A549 (cell line): ENCODE results near the gene CR1L. TPM values are rescaled to one million over a fixed set of nuclear protein-coding genes. Genes with fewer than 3 reads are reported as not detected.
"Not testable (repeated sequence)": the region's sequence is repeated elsewhere in the genome, so short reads cannot be mapped to it uniquely, and the experiment has no call there.

Experiments used
- ATAC-seq, 2 experiments: fragments of 200-7000 bp in 1 of 2; fragments of >200 bp in 1 of 2; cut with Nextera tagmentation in 1 of 2; cut with Tn5 transposase in 1 of 2; 3 replicates each; pipeline versions ENCODE4 v1.8.0 to v1.9.1; 2018 to 2020; ENCODE audit warnings: mild to moderate bottlenecking in 1 of 2, moderate library complexity in 1 of 2
- CTCF ChIA-PET: fragments of 300-600 bp; sonication (Branson Sonifier 250); formaldehyde crosslinking; extraction: SDS; loops from one replicate; lab custom pipeline; 2021; ENCODE audit warnings: antibody characterized with exemption, inconsistent platforms; lab: Yijun Ruan, JAX
- POLR2A ChIA-PET: fragments of 350-600 bp; formaldehyde crosslinking; extraction: SDS; loops from one replicate; lab custom pipeline; 2021; ENCODE audit warnings: antibody characterized with exemption, inconsistent platforms; lab: Yijun Ruan, JAX
- DNase-seq, 2 experiments: peaks; one replicate each; pipeline versions ENCODE4 v3.0.0 to v3.0.0-alpha.2; 2011 to 2016; ENCODE audit warnings: low read depth in 1 of 2, low spot score in 1 of 2
- FAIRE-seq: peaks from 2 replicates; lab custom pipeline; 2011; peaks lifted over from hg19 to GRCh38; lab: Jason Lieb, UNC
- H3K27ac ChIP-seq, 2 experiments: fragments of >200 bp; sonication (Bioruptor Twin); formaldehyde crosslinking; 3 replicates each; pipeline ENCODE4 v1.5.1; 2016 to 2017
- H3K4me1 ChIP-seq: fragments of >200 bp; sonication (Bioruptor Twin); formaldehyde crosslinking; 3 replicates; pipeline ENCODE4 v1.6.1; 2016
- H3K4me2 ChIP-seq: fragments of >200 bp; sonication (Bioruptor Twin); formaldehyde crosslinking; 3 replicates; pipeline ENCODE4 v1.6.1; 2016
- H3K4me3 ChIP-seq: fragments of >200 bp; sonication (Bioruptor Twin); formaldehyde crosslinking; 3 replicates; pipeline ENCODE4 v1.5.1; 2016
- H3K9me3 ChIP-seq: fragments of >200 bp; sonication (Bioruptor Twin); formaldehyde crosslinking; 3 replicates; pipeline ENCODE4 v1.6.1; 2016
- CBX8 ChIP-seq: fragments of 200-600 bp; sonication (generic); IDR thresholded peaks from 2 replicates; pipeline ENCODE4 v1.6.1; 2016
- CEBPB ChIP-seq, 2 experiments: fragments of >200 bp in 1 of 2; sonication (Bioruptor Twin) in 1 of 2; formaldehyde crosslinking in 1 of 2; IDR thresholded peaks; 2 replicates each; pipeline ENCODE4 v1.6.1; 2012 to 2016
- HOXA7 ChIP-seq: fragments of 250-450 bp; sonication (Bioruptor Pico); IDR thresholded peaks from 2 replicates; pipeline ENCODE4 v1.5.0; 2020; ENCODE audit warnings: mild to moderate bottlenecking, moderate library complexity
- JUN ChIP-seq, 2 experiments: fragments of >200 bp; sonication (Bioruptor Twin); formaldehyde crosslinking; IDR thresholded peaks; 2 replicates in 1 of 2; 3 replicates in 1 of 2; pipeline ENCODE4 v1.6.1; 2016 to 2017
- JUNB ChIP-seq: fragments of >200 bp; sonication (Bioruptor Twin); formaldehyde crosslinking; IDR thresholded peaks from 2 replicates; pipeline ENCODE4 v1.6.1; 2016
- KDM1A ChIP-seq: fragments of 200-600 bp; sonication (generic); IDR thresholded peaks from 2 replicates; pipeline ENCODE4 v1.6.1; 2016; ENCODE audit warnings: low read depth, mild to moderate bottlenecking
- NR3C1 ChIP-seq: fragments of >200 bp; sonication (Bioruptor Twin); formaldehyde crosslinking; IDR thresholded peaks from 3 replicates; pipeline ENCODE4 v1.6.1; 2017
- POLR2AphosphoS2 ChIP-seq: conservative IDR thresholded peaks from 2 replicates; pipeline ENCODE4 v1.6.1; 2012; ENCODE audit warnings: low read length, improper control_type of control experiment, inconsistent platforms
- RAD21 ChIP-seq, 2 experiments: fragments of >200 bp in 1 of 2; sonication (Bioruptor Twin) in 1 of 2; formaldehyde crosslinking in 1 of 2; IDR thresholded peaks in 1 of 2; conservative IDR thresholded peaks in 1 of 2; 2 replicates in 1 of 2; 3 replicates in 1 of 2; pipeline ENCODE4 v1.6.1; 2012 to 2018; ENCODE audit warnings: inconsistent platforms in 1 of 2
- RFX5 ChIP-seq: fragments of 450-650 bp; IDR thresholded peaks from 2 replicates; pipeline ENCODE4 v1.7.1; 2014; ENCODE audit warnings: antibody characterized with exemption, mild to moderate bottlenecking, moderate library complexity
- SMC3 ChIP-seq: fragments of >200 bp; sonication (Bioruptor Twin); formaldehyde crosslinking; IDR thresholded peaks from 3 replicates; pipeline ENCODE4 v1.6.1; 2018; ENCODE audit warnings: inconsistent platforms
- TP53 ChIP-seq: fragments of 250-450 bp; sonication (Bioruptor Pico); IDR thresholded peaks from 2 replicates; pipeline ENCODE4 v1.5.0; 2021; ENCODE audit warnings: mild to moderate bottlenecking, moderate library complexity
- WGBS: methylation state at CpG from one replicate; pipeline ENCODE4 v1.1.6; 2017; ENCODE audit errors: missing lambda C conversion rate; 5-methylcytosine and 5-hydroxymethylcytosine counted together
- polyA plus RNA-seq, 4 experiments: library from polyadenylated mRNA; depleted of rRNA in 3 of 4; stranded (reverse); fragments of >200 nt; fragmentation: RNase III in 1 of 4; extraction: RNeasy Plus Mini Kit Qiagen cat#74134 plus additional on column Dnase treatment in 1 of 4; gene quantifications; 2 replicates in 3 of 4; 3 replicates in 1 of 4; pipeline ENCODE4 v1.2.3, GENCODE V29; 2011 to 2017
- TF ChIP-seq, protein P1 (sequence below): fragments of >200 bp; sonication (Bioruptor Twin); formaldehyde crosslinking; IDR thresholded peaks from 3 replicates; pipeline ENCODE4 v1.6.1; 2016
- TF ChIP-seq, protein P2 (sequence below): IDR thresholded peaks from 2 replicates; pipeline ENCODE4 v1.6.1; 2012

CR1L gene
- polyA plus RNA-seq, 2 of the 4 experiments (the other 2 are of a cell fraction) = not detected

DNA sequence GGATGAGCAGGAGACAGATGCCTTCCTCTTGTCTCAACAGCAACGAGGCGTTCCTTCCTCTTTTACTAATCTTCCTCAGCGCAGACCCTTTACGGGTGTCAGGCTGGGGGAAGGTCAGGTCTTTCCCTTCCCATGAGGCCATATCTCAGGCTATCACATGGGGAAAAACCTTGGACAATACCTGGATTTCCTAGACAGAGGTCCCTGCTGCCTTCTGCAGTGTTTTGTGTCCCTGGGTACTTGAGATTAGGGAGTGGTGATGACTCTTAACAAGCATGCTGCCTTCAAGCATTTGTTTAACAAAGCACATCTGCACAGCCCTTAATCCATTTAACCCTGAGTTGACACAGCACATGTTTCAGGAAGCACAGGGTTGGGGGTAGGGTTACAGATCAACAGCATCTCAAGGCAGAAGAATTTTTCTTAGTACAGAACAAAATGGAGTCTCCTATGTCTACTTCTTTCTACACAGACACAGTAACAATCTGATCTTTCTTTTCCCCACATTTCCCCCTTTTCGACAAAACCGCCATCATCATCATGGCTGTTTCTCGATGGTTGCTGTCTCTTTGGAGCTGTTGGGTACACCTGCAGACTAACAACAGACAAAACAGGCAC, 9.3 kb upstream of the CR1L start:
- H3K27ac ChIP-seq, DNase-seq, ATAC-seq, H3K4me2 ChIP-seq, H3K4me3 ChIP-seq, H3K9me3 ChIP-seq, H3K4me1 ChIP-seq, POLR2A ChIA-PET, FAIRE-seq: not testable (repeated sequence)
- CTCF ChIA-PET = interaction anchor here (1.5 kb wide), 1 partner anchor 8 kb away, joined by 3 read pairs; no protein-coding TSS in a partner anchor
- WGBS = 75% methylated on average over 7 of the region's 7 CpGs

DNA sequence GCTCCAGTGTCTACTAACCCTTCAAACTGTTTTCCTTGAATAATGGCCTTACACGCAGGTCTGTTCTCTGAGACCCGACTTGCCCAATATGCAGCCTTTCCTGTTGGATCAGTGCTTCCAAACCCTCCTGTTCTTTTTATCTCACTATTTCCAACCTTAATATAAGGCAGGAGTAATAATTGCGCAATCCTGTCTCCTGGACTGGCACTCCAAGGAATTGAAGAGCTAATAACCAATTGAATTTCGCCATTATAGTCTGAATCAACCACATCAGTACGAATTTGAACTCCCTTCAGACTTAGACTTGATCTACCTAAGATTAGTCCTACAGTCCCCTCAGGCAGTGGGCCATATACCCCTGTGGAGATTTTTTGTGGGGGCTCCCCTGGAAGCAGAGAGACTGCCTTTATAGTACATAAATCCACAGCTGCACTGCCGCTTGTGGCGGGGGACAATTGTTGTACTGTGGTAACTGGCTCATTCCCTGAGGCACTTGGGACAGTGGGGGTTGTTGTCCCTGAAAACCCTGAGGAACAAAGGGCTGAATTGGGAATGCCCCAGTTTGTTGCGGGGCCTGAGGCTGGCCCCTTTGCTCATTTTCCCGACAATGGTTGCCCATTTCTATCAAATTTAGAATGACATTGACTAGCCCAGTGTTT, 6.3 kb upstream of the CR1L start:
- CTCF ChIA-PET, ATAC-seq, POLR2A ChIA-PET, H3K4me3 ChIP-seq, DNase-seq, FAIRE-seq, H3K9me3 ChIP-seq, H3K4me1 ChIP-seq, H3K4me2 ChIP-seq: not testable (repeated sequence)
- TF ChIP-seq CEBPB (IDR thresholded peaks at IDR 0.05) = peak; percentile 81 to 86; a peak in 3 of 4 replicates
- TF ChIP-seq, all 56 proteins: peak for 1; not testable (repeated sequence) for 55
- 69% methylated on average over 9 of the region's 9 CpGs for WGBS
- H3K27ac ChIP-seq = not testable (repeated sequence)

GRCh38 chr1:207639362-207639761, 5.6 kb upstream of the CR1L start:
- FAIRE-seq, CTCF ChIA-PET, H3K4me2 ChIP-seq: not testable (repeated sequence)

DNA sequence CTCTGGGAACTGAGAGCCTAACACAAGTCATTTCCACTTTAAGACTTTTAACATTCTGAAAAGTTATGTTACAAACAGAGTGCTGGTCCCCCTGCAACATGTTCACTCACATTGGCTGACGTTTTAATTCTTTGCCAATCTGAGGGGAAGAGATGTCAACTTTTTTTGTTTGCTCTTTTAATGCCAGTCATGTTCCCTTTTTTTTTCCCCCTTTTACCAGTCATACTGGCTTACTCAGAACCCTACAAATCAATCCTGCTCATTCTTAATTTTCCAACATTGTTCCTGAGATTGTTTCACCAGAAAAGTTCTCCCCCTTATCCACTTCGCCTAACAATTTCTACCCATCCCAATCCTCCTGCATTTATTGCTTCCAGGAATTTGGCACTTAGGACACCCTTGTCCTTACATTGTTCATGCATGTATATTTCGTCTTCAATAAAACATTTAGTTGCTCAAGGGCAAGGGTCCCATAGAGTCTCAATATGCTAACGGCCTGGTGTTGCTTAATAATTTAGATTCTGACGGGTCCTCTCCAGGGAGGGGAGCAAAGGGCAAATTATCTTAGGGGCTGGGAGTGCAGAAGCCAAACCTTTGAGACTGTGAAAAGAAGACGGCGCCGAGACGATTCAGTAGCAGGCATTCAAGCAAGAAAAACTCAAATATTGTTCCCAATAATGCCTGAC, 624 bp upstream of the CR1L start:
- Histone ChIP-seq H3K9me3 (no peaks in the 10 kb centered on the region), H3K4me2 (peak overlapping the region; percentile 84), H3K27ac (no peak overlapping the region), H3K4me1 (peaks cover 3% of the 10 kb centered on the region; the same call in 1 of the 3 replicates), H3K4me3 (peak overlapping the region; percentile 57)
- TF ChIP-seq NR3C1 (no peak), HOXA7 (CRISPR knock-in tag) (no peak), CBX8 (no peak), TP53 (CRISPR knock-in tag) (no peak), RFX5 (no peak)
- TF ChIP-seq, protein P1, sequence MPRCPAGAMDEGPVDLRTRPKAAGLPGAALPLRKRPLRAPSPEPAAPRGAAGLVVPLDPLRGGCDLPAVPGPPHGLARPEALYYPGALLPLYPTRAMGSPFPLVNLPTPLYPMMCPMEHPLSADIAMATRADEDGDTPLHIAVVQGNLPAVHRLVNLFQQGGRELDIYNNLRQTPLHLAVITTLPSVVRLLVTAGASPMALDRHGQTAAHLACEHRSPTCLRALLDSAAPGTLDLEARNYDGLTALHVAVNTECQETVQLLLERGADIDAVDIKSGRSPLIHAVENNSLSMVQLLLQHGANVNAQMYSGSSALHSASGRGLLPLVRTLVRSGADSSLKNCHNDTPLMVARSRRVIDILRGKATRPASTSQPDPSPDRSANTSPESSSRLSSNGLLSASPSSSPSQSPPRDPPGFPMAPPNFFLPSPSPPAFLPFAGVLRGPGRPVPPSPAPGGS = no peak
- TF ChIP-seq, protein P2, sequence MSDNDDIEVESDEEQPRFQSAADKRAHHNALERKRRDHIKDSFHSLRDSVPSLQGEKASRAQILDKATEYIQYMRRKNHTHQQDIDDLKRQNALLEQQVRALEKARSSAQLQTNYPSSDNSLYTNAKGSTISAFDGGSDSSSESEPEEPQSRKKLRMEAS = no peak
- ChIA-PET POLR2A (interaction anchor here (0.7 kb wide), 1 partner anchor 253 kb away, joined by 3 read pairs; no protein-coding TSS in a partner anchor), CTCF (no interaction called here)
- ATAC-seq (no peak), FAIRE-seq (no peak), DNase-seq (no peak)
- 69% methylated on average over 9 of the region's 9 CpGs for whole genome bisulfite sequencing

More at GRCh38 chr1:207639362-207639761, 5.6 kb upstream of the CR1L start:
- 24% methylated on average over 5 of the region's 5 CpGs for WGBS
- POLR2A ChIA-PET, DNase-seq, H3K4me3 ChIP-seq, ATAC-seq, H3K4me1 ChIP-seq, H3K27ac ChIP-seq, H3K9me3 ChIP-seq: not testable (repeated sequence)

GRCh38 chr1:207645635-207646081, 725 bp downstream of the CR1L start:
- peaks cover 3% of the 10 kb centered on the region; the same call in 1 of the 3 replicates for H3K4me1 ChIP-seq
- ChIA-PET POLR2A (no interaction called here), CTCF (interaction anchor here (0.9 kb wide), 1 partner anchor 9 kb away, joined by 4 read pairs; no protein-coding TSS in a partner anchor)
- no peak overlapping the region; the same call in 2 of the 3 replicates for H3K4me3 ChIP-seq
- no peak for TF ChIP-seq RAD21 (conservative IDR thresholded peaks at IDR 0.05 in 1 of 2, IDR thresholded peaks at IDR 0.05 in 1 of 2)
- TF ChIP-seq JUN (IDR thresholded peaks at IDR 0.05) = no peak
- no peak for TF ChIP-seq NR3C1
- TF ChIP-seq KDM1A = no peak
- no peak for TF ChIP-seq JUNB
- TF ChIP-seq CEBPB (IDR thresholded peaks at IDR 0.05) = no peak
- TF ChIP-seq SMC3 = no peak
- TF ChIP-seq POLR2AphosphoS2 = no peak
- FAIRE-seq (no peak), DNase-seq (no peak), ATAC-seq (peak in 1 of 2 experiments; percentile 44; a peak in 3 of 6 replicates)
- WGBS = 89% methylated on average over 14 of the region's 17 CpGs
- H3K4me2 ChIP-seq = peak overlapping the region; percentile 84
- no peak overlapping the region for H3K27ac ChIP-seq
- H3K9me3 ChIP-seq = no peaks in the 10 kb centered on the region
